Ecto neural progenitor cell (in vitro differentiated cells): ENCODE measurements around the gene PLAC8L1.
"Not testable (repeated sequence)": the region's sequence is repeated elsewhere in the genome, so short reads cannot be mapped to it uniquely, and the experiment has no call there.

Experiments used
- DNase-seq: peaks from one replicate; pipeline ENCODE4 v3.0.0-alpha.2; 2018; ENCODE audit warnings: low spot score

The PLAC8L1 gene

DNA sequence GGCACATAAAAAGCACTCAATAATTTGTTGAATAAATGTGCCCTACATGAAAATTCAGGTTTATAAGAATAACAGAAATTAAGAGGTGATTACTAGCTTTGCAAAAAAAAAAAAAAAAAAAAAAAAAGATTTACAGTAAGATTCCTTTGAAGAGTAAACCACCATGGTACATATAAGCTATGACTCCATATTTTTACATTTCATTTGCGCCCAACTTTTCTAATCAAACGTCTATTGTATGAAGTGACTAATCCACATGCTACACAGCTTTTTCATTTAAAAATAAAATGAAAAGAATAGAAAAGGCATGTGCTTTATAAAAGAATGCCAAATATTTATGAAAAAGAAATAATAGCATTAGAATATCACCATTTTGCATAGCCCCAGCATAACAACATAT, at the start of gene PLAC8L1:
Gene PLAC8L1, minus strand, starts transcription at position 101 of the 400 bp plus-strand sequence. CDS start 1,266 bp downstream, outside the sequence.
- no peak for DNase-seq

GRCh38 chr5:146151970-146152369, 46.6 kb upstream of the PLAC8L1 start:
- DNase-seq, result no peak

- DNase-seq, result no peak
Observed at GRCh38 chr5:146137967-146138403, 32.6 kb upstream of the PLAC8L1 start.

GRCh38 chr5:146130440-146131045, 25.2 kb upstream of the PLAC8L1 start:
- DNase-seq, result no peak

- DNase-seq, result no peak
Observed at GRCh38 chr5:146126068-146126467, 20.7 kb upstream of the PLAC8L1 start.

DNA sequence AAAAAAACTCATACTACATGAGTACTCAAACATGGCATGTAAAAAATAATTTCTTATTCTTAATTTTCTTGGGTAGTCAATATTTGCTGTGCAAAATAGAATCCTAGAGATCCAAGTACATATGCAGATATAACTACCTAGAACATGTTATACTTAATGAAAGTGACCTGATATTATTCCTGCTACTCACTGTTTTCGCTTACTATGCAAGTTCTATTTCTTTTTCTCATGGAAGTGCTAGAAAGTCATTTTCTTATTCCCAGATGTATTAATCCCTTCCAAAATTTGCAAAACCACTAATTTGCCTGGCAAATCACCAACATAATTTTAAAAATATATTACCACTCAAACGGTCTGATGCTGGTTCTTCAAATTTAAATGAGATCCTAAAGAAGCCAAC, 19.2 kb upstream of the PLAC8L1 start:
- DNase-seq, result no peak

DNA sequence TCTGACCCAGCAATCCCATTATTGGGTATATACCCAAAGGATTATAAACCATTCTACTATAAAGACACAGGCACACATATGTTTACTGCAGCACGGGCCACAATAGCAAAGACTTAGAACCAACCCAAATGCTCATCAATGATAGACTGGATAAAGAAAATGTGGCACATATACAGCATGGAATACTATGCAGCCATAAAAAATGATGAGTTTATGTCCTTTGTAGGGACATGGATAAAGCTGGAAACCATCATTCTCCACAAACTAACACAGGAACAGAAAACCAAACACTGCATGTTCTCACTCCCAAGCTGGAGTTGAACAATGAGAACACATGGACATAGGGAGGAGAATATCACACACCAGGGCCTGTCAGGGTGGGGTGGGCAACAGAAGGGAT, 16.1 kb upstream of the PLAC8L1 start:
- not testable (repeated sequence) for DNase-seq

DNA sequence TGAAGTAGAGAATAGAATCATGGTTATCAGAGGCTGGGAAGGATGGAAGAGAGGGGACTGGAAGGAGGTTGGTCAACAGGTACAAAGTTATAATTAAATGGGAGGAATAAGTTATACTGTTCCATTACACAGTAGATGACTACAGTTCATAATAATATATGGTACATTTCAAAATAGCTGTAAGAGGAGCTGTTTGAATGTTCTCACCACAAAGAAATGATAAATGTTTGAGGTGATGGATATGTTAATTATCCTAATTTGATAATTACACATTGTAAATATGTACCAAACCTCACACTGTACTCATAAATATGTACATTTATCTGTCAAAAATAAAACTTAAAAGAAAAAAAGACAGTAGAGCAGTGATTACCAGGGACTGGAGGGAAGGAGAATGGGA, 12.9 kb upstream of the PLAC8L1 start:
- no peak for DNase-seq

GRCh38 chr5:146117216-146117615, 11.8 kb upstream of the PLAC8L1 start:
- not testable (repeated sequence) for DNase-seq

- DNase-seq, result no peak
Observed at GRCh38 chr5:146116361-146116760, 11.0 kb upstream of the PLAC8L1 start.

DNA sequence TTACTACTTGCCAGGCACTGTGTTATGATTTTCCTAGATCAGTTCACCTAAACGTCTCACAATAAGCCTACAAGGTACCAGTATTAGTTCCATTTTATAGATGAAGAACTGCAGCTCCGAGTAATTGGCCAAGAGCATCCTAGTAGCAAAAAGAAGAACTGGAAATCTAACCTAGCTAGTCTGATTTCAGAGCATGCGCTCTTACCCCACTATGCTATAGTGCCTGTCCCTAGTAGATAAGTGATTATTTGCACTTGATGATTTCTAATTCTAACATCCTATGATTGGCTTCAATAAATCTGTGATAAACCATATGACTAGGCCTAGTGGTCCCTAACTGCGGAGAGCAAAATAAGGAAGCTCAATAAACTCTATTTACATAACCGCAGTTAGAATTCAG, 7.1 kb upstream of the PLAC8L1 start:
- no peak for DNase-seq

DNA sequence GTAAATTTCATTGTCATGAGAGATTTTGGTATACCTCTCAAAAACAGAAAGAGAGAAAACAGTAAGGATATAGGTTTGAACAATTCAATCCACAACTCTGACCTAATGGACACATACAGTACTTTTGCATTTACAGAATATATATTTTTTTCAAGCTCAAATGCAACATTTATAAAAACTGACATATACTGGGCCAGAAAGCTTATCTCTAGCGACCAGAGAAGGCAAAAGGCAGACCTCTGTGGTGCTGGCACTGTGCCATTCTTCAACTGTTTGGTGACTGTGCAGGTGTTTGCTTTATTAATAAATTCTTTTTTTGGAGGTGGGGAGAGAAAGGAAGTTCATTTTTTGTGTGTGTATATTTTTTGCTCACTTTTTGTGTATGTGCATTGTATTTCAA, 6.0 kb upstream of the PLAC8L1 start:
- no peak for DNase-seq

DNA sequence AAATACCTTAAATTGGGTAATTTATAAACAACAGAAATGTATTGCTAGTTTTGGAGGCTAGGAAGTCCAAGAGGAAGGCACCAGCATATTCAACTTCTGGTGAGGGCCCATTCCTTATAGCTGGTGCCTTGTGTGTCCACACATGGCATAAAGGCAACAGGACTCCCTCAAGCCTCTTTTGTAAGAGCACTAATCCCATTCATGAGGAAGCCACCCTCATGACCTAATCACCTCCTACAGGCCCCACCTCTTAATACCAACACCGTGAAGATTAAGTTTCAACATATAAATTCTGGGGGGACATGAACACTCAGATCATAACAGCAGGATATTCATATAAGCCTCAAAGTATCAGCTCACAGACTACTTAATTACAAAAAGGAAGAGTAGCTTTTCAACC, 4.0 kb upstream of the PLAC8L1 start:
- no peak for DNase-seq

DNA sequence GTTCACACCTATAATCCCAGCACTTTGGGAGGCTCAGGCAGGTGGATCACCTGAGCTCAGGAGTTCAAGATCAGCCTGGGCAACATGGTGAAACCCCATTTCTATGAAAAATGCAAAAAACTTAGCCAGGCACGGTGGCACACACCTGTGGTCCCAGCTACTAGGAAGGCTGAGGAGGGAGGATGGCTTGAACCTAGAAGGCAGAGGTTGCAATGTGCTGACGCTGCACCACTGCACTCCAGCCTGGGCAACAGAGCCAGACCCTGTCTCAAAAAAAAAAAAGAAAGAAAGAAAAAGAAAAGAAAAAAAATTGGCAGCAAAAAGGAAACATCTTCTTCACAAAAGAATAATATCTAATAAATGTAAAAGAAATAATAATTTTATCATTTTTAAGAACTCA, 3.5 kb upstream of the PLAC8L1 start:
- not testable (repeated sequence) for DNase-seq

- no peak for DNase-seq
Observed at GRCh38 chr5:146107901-146108300, 2.5 kb upstream of the PLAC8L1 start.

DNA sequence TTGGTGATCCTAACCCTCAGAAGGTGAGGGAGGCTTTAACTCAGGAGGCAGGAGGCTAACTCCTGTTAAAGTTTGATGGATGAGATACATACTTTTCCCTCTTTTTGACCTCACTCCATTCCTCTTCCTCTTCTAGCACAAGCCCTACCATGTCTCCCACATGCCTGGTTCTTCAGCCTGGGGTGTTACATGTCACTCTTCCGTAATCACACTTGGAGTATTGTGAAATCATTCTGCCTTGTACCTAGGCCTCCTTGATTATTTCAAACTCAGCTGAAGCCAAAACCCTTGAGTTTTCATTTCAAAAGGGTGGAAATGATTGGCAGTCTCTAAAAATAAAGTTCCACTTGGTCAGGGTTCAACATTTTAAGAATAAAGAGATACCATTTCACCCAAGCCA, 1.8 kb downstream of the PLAC8L1 start:
- DNase-seq, result no peak

- no peak for DNase-seq
Observed at GRCh38 chr5:146101646-146102045, 3.7 kb downstream of the PLAC8L1 start.

GRCh38 chr5:146098047-146098446, 7.3 kb downstream of the PLAC8L1 start:
- no peak for DNase-seq

- DNase-seq, result no peak
Observed at GRCh38 chr5:146091881-146092280, 13.5 kb downstream of the PLAC8L1 start.

GRCh38 chr5:146089287-146089686, 16.1 kb downstream of the PLAC8L1 start:
- DNase-seq, result no peak

GRCh38 chr5:146088098-146088497, 17.3 kb downstream of the PLAC8L1 start:
- no peak for DNase-seq

GRCh38 chr5:146084376-146084775, 21.0 kb downstream of the PLAC8L1 start:
- DNase-seq, result no peak

GRCh38 chr5:146082798-146083197, 22.6 kb downstream of the PLAC8L1 start:
- DNase-seq, result no peak

GRCh38 chr5:146081556-146081955, 23.8 kb downstream of the PLAC8L1 start:
- DNase-seq, result no peak
